ENCODE measurements around the gene SP2. TPM values are rescaled to one million over a fixed set of nuclear protein-coding genes. Genes with fewer than 3 reads are reported as not detected.

The SP2 gene
- total and polyA plus RNA-seq, 2 of the 13 experiments (the other 11 are each of a cell fraction or from before 2014, with no cell fraction given) = 1.4 to 4.8 TPM

DNA sequence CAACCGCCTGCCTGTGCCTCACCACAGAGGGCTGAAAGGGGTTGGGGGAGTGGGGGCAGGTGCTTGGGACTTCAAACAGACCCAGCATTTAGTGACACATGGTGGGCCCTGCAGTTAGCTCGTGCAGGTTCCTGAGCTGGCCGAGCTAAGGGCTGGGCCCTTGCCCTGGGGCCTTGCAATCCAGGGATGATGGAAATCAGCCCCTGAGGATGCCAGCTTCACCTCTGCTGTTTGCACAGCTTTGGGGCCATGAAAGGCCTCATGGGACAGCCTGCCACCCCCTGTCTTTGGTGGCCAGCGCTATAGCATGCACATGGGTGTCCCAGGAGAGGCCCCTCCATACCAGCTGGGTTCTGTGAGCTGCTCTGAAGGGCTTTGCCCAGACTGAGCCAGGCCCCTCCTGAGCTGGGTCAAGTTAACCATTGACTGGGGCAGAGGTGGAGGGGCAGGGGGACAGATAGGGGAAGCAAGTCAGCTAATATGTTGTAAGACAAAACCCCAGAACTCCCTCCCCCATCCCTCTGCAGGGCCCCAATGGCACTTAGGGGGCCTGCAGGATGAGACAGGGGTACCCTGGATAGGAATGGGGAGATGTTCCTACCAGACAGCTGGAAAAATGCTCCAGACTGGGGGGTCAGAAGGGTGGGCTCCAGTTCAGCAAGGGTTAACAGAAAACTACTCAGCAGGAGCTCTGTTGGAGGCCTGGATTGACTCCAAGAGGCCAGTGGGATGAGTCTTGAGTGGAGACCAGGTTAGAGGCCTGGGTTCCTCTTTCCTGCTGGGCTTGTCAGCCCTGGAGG, 61.0 kb downstream of the SP2 start (continued):
- TF ChIP-seq ZNF329 (CRISPR knock-in tag; IDR thresholded peaks at IDR 0.05; ENCODE audit: low read depth) (no peak), ZNF615 (CRISPR knock-in tag; IDR thresholded peaks at IDR 0.05; ENCODE audit: borderline replicate concordance) (no peak), REPIN1 (CRISPR knock-in tag; IDR thresholded peaks at IDR 0.05; ENCODE audit: borderline replicate concordance, low read depth) (peak; percentile 30; the same call in 1 of the 2 replicates), ZNF790 (CRISPR knock-in tag; IDR thresholded peaks at IDR 0.05; ENCODE audit: borderline replicate concordance) (no peak), TEAD3 (CRISPR knock-in tag; optimal IDR thresholded peaks at IDR 0.05; ENCODE audit: borderline replicate concordance) (peak; percentile 25), KLF16 (CRISPR knock-in tag; IDR thresholded peaks at IDR 0.05) (no peak), ZNF260 (CRISPR knock-in tag; IDR thresholded peaks at IDR 0.05; ENCODE audit: borderline replicate concordance, low read depth) (no peak), ZNF607 (CRISPR knock-in tag; IDR thresholded peaks at IDR 0.05; ENCODE audit: borderline replicate concordance) (peak; percentile 68; the same call in 1 of the 2 replicates), SALL1 (CRISPR knock-in tag; IDR thresholded peaks at IDR 0.05) (0 out of 2 replicates have a peak, but pooled peaks have one; percentile 40), GABPB1 (CRISPR knock-in tag; IDR thresholded peaks at IDR 0.05) (no peak), ZBTB42 (CRISPR knock-in tag; IDR thresholded peaks at IDR 0.05) (no peak), PHB2 (IDR thresholded peaks at IDR 0.05; ENCODE audit: partially characterized antibody) (no peak), ZNF337 (CRISPR knock-in tag; IDR thresholded peaks at IDR 0.05; ENCODE audit: borderline replicate concordance, low read depth) (no peak), ZNF430 (CRISPR knock-in tag; IDR thresholded peaks at IDR 0.05) (no peak), ZNF160 (CRISPR knock-in tag; IDR thresholded peaks at IDR 0.05) (no peak), ZNF17 (CRISPR knock-in tag; IDR thresholded peaks at IDR 0.05) (no peak), EEA1 (CRISPR knock-in tag; IDR thresholded peaks at IDR 0.05; ENCODE audit: borderline replicate concordance) (no peak), GTF2F1 (IDR thresholded peaks at IDR 0.05; ENCODE audit: low read length) (no peak), ZEB1 (IDR thresholded peaks at IDR 0.05; ENCODE audit: insufficient replicate concordance, low read depth) (no peak)
- TF ChIP-seq, protein P1, sequence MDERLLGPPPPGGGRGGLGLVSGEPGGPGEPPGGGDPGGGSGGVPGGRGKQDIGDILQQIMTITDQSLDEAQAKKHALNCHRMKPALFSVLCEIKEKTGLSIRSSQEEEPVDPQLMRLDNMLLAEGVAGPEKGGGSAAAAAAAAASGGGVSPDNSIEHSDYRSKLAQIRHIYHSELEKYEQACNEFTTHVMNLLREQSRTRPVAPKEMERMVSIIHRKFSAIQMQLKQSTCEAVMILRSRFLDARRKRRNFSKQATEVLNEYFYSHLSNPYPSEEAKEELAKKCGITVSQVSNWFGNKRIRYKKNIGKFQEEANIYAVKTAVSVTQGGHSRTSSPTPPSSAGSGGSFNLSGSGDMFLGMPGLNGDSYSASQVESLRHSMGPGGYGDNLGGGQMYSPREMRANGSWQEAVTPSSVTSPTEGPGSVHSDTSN (CRISPR knock-in tag; IDR thresholded peaks at IDR 0.05) = no peak
- TF ChIP-seq, protein P2, sequence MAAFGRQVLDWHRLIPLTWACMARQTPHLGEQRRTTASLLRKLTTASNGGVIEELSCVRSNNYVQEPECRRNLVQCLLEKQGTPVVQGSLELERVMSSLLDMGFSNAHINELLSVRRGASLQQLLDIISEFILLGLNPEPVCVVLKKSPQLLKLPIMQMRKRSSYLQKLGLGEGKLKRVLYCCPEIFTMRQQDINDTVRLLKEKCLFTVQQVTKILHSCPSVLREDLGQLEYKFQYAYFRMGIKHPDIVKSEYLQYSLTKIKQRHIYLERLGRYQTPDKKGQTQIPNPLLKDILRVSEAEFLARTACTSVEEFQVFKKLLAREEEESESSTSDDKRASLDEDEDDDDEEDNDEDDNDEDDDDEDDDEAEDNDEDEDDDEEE (CRISPR knock-in tag; IDR thresholded peaks at IDR 0.05) = no peak
- TF ChIP-seq, protein P3, sequence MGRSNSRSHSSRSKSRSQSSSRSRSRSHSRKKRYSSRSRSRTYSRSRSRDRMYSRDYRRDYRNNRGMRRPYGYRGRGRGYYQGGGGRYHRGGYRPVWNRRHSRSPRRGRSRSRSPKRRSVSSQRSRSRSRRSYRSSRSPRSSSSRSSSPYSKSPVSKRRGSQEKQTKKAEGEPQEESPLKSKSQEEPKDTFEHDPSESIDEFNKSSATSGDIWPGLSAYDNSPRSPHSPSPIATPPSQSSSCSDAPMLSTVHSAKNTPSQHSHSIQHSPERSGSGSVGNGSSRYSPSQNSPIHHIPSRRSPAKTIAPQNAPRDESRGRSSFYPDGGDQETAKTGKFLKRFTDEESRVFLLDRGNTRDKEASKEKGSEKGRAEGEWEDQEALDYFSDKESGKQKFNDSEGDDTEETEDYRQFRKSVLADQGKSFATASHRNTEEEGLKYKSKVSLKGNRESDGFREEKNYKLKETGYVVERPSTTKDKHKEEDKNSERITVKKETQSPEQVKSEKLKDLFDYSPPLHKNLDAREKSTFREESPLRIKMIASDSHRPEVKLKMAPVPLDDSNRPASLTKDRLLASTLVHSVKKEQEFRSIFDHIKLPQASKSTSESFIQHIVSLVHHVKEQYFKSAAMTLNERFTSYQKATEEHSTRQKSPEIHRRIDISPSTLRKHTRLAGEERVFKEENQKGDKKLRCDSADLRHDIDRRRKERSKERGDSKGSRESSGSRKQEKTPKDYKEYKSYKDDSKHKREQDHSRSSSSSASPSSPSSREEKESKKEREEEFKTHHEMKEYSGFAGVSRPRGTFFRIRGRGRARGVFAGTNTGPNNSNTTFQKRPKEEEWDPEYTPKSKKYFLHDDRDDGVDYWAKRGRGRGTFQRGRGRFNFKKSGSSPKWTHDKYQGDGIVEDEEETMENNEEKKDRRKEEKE (IDR thresholded peaks at IDR 0.05) = no peak
- TF ChIP-seq, protein P4, sequence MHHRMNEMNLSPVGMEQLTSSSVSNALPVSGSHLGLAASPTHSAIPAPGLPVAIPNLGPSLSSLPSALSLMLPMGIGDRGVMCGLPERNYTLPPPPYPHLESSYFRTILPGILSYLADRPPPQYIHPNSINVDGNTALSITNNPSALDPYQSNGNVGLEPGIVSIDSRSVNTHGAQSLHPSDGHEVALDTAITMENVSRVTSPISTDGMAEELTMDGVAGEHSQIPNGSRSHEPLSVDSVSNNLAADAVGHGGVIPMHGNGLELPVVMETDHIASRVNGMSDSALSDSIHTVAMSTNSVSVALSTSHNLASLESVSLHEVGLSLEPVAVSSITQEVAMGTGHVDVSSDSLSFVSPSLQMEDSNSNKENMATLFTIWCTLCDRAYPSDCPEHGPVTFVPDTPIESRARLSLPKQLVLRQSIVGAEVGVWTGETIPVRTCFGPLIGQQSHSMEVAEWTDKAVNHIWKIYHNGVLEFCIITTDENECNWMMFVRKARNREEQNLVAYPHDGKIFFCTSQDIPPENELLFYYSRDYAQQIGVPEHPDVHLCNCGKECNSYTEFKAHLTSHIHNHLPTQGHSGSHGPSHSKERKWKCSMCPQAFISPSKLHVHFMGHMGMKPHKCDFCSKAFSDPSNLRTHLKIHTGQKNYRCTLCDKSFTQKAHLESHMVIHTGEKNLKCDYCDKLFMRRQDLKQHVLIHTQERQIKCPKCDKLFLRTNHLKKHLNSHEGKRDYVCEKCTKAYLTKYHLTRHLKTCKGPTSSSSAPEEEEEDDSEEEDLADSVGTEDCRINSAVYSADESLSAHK (CRISPR knock-in tag; IDR thresholded peaks at IDR 0.05; ENCODE audit: borderline replicate concordance) = no peak

Measured in HepG2 (cell line).